ENCODE results near the gene TBX2. TPM values are rescaled to one million over a fixed set of nuclear protein-coding genes. Genes with fewer than 3 reads are reported as not detected.

Gene TBX2
- total and polyA plus RNA-seq, 2 of the 13 experiments (the other 11 are each of a cell fraction or from before 2014, with no cell fraction given) = 2.8 to 15.3 TPM

DNA sequence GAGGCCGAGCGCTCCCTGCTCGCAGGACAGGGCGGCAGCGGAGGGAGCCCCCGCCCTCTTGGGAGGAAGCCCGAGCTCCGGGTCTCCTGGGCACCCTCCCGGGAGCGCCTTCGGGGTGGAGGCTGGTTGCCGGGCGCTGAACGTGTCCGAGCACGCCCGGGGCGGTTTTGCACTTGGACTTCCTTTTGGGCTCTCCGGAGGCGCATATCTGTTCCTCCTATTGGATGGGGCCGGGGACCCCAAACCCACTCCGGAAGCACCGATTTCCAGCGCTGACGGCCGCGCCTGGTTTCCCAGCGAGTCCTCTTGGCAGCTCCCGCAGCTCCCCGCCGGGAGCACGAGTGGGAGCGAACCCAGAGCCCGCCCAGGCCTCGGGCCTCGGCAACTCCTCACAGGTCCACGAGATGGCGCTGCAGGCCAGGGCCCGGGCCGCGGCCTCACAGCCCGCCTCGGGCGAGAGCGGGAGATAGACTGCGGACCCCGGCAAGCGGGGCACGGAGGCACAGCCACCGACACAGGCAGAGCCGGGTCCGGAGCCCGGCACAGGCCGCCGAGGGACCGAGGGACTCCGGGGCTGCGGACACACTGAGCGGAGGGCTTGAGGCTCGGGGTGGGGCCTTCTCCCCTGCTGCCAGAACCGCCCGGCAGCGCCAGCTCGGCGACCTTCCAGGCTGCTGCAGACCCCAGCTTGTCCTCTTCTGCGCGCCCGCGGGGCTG lies 12.7 kb downstream of the TBX2 start (continued):
- TF ChIP-seq, protein P1, sequence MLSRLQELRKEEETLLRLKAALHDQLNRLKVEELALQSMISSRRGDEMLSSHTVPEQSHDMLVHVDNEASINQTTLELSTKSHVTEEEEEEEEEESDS (CRISPR knock-in tag; IDR thresholded peaks at IDR 0.05; ENCODE audit: borderline replicate concordance) = no peak
- peak; percentile 70; the same call in 1 of the 2 replicates for TF ChIP-seq ZNF607 (CRISPR knock-in tag; IDR thresholded peaks at IDR 0.05; ENCODE audit: borderline replicate concordance)
- TF ChIP-seq FOXJ3 (CRISPR knock-in tag; IDR thresholded peaks at IDR 0.05; ENCODE audit: borderline replicate concordance) = peak; percentile 19; the same call in 1 of the 2 replicates
- TF ChIP-seq ZNF367 (CRISPR knock-in tag; IDR thresholded peaks at IDR 0.05; ENCODE audit: borderline replicate concordance) = peak; percentile 36; the same call in 1 of the 2 replicates
- no peak for TF ChIP-seq MYNN (CRISPR knock-in tag; IDR thresholded peaks at IDR 0.05; ENCODE audit: low read depth)
- TF ChIP-seq ZBTB38 (CRISPR knock-in tag; IDR thresholded peaks at IDR 0.05) = no peak; the same call in 1 of the 2 replicates
- peak; percentile 68; the same call in 1 of the 2 replicates for TF ChIP-seq SALL2 (CRISPR knock-in tag; IDR thresholded peaks at IDR 0.05)

DNA sequence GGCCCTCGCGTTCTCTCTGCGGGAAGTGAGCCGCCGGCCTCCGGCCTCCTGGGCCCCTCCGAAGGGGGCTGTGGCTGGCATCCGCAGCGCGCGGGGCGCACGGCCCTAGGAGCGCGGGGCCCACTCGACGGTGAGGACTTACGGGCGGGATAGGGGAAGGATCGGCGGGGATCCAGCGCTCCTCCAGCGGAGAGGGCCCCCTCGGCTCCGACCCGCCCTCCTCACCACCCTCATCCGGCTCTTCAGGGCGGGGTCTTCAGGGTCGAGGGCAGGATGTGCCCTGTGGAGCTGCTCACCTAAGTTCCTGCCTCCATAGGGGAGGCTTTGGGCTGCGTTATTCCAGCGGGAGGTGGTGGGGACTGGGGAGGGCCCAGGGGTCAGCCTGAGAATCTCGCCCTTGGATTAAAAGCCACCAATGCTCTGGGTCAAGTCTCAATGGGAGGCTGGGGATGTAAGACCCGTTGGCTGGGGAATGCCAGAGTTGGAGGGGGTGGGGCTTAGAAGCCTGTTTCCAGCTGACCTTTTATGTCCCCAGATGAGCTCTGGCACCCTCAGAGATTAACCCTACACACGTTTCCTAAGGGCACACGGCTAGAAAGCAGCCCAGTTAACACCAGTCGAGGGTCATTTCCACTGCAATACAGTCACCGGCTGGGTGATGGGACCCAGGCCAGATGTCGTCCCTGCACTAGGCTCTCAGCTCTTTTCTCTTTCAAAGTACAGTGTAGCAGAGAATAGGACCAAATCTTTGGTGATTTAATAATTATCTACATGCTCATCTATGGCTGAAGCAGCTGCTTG lies 13.4 kb downstream of the TBX2 start:
- TSS peak; percentile 73 for BruUV-seq (replicated peaks)
- Histone ChIP-seq H3K4me1 (ENCODE audit: insufficient read depth, low read length) (peaks cover 69% of the 10 kb centered on the region), H3K4me3 (replicated peaks in 1 of 3; ENCODE audit: insufficient read depth in 1 of 3, low read depth in 2 of 3, low read length in 3 of 3) (peak overlapping the region; percentile 69 to 86 (median 77)), H2AFZ (ENCODE audit: low read length) (peak overlapping the region; percentile 16), H4K20me1 (ENCODE audit: insufficient read depth, low read length) (no peaks in the 10 kb centered on the region), H3K79me2 (ENCODE audit: insufficient read depth, low read length) (no peaks in the 10 kb centered on the region), H3K36me3 (replicated peaks in 1 of 2; ENCODE audit: control insufficient read depth in 1 of 2, insufficient read depth in 2 of 2, low read length in 2 of 2) (no peaks in the 10 kb centered on the region), H3K9me3 (ENCODE audit: low read length) (no peaks in the 10 kb centered on the region), H3K27ac (ENCODE audit: extremely low read length, insufficient read depth, low read length) (peak overlapping the region; percentile 68), H3K27me3 (ENCODE audit: control insufficient read depth in 1 of 2, insufficient read depth in 2 of 2, low read length in 2 of 2) (no peaks in the 10 kb centered on the region), H3K9ac (ENCODE audit: insufficient read depth, low read depth, low read length) (peak overlapping the region; percentile 73), H3K4me2 (ENCODE audit: low read depth, low read length) (peak overlapping the region; percentile 91)
- DNase-seq (ENCODE audit: low spot score) (peak; percentile 75), FAIRE-seq (peak; percentile 83), ATAC-seq (peak; percentile 47)
- POLR2A ChIA-PET = interaction anchor here (0.7 to 2.8 kb wide), 15 partner anchors 13 to 367 kb away, joined by 3 to 34 read pairs (median 5); partner anchors contain the start of gene TBX2
- WGBS (ENCODE audit: low lambda C conversion rate) = 3% methylated on average over 22 of the region's 38 CpGs
- CTCF ChIA-PET (ENCODE audit: low intra/inter-chr PET ratio, low total read pairs) = interaction anchor here (0.8 to 2.9 kb wide), 7 partner anchors 13 to 425 kb away, joined by 3 to 52 read pairs (median 16); no protein-coding TSS in a partner anchor
- in situ Hi-C loops (cut with HindIII; ENCODE audit: extremely low pct_ligation_motif_present, low pct_unique_long_range_greater_than_20kb) = loop anchor here (5.0 to 10.0 kb wide), 2 partner anchors 169 to 422 kb away; no protein-coding TSS in a partner anchor
- intact Hi-C loops (cut with micrococcal nuclease; ENCODE audit: unreplicated experiment) = loop anchor here (1.0 to 5.0 kb wide), 5 partner anchors 138 to 424 kb away; no protein-coding TSS in a partner anchor
- TF ChIP-seq ZNF431 (CRISPR knock-in tag; IDR thresholded peaks at IDR 0.05; ENCODE audit: borderline replicate concordance, low read depth) (peak; percentile 1; the same call in 1 of the 2 replicates), ZNF383 (CRISPR knock-in tag; IDR thresholded peaks at IDR 0.05; ENCODE audit: borderline replicate concordance) (no peak; the same call in 1 of the 2 replicates), RFXAP (CRISPR knock-in tag; IDR thresholded peaks at IDR 0.05; ENCODE audit: borderline replicate concordance) (0 out of 2 replicates have a peak, but pooled peaks have one; percentile 1), MAF1 (CRISPR knock-in tag; IDR thresholded peaks at IDR 0.05; ENCODE audit: borderline replicate concordance) (0 out of 2 replicates have a peak, but pooled peaks have one; percentile 5), GABPB1 (CRISPR knock-in tag; IDR thresholded peaks at IDR 0.05) (peak; percentile 68), NR2C2 (CRISPR knock-in tag; IDR thresholded peaks at IDR 0.05; ENCODE audit: borderline replicate concordance) (peak; percentile 44; the same call in 1 of the 2 replicates), PCBP2 (optimal IDR thresholded peaks at IDR 0.05; ENCODE audit: low read depth, low read length, poor library complexity, severe bottlenecking) (no peak)
- TF ChIP-seq, protein P2, sequence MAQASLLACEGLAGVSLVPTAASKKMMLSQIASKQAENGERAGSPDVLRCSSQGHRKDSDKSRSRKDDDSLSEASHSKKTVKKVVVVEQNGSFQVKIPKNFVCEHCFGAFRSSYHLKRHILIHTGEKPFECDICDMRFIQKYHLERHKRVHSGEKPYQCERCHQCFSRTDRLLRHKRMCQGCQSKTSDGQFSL (CRISPR knock-in tag; IDR thresholded peaks at IDR 0.05) = 0 out of 2 replicates have a peak, but pooled peaks have one; percentile 21
- TF ChIP-seq, protein P3, sequence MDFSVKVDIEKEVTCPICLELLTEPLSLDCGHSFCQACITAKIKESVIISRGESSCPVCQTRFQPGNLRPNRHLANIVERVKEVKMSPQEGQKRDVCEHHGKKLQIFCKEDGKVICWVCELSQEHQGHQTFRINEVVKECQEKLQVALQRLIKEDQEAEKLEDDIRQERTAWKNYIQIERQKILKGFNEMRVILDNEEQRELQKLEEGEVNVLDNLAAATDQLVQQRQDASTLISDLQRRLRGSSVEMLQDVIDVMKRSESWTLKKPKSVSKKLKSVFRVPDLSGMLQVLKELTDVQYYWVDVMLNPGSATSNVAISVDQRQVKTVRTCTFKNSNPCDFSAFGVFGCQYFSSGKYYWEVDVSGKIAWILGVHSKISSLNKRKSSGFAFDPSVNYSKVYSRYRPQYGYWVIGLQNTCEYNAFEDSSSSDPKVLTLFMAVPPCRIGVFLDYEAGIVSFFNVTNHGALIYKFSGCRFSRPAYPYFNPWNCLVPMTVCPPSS (IDR thresholded peaks at IDR 0.05) = no peak
- TF ChIP-seq, protein P4, sequence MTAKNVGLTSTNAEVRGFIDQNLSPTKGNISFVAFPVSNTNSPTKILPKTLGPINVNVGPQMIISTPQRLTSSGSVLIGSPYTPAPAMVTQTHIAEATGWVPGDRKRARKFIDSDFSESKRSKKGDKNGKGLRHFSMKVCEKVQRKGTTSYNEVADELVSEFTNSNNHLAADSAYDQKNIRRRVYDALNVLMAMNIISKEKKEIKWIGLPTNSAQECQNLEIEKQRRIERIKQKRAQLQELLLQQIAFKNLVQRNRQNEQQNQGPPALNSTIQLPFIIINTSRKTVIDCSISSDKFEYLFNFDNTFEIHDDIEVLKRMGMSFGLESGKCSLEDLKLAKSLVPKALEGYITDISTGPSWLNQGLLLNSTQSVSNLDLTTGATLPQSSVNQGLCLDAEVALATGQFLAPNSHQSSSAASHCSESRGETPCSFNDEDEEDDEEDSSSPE (CRISPR knock-in tag; IDR thresholded peaks at IDR 0.05) = peak; percentile 38
